PFSK-1 (cell line): Measurements from ENCODE around the gene INO80E.

ENCODE experiments used
- FOXP2 ChIP-seq: optimal IDR thresholded peaks from 2 replicates; pipeline ENCODE3; 2011; ENCODE audit warnings: borderline replicate concordance, control low read depth, inconsistent platforms; ENCODE audit not compliant: insufficient read depth; ENCODE audit errors: extremely low read length, extremely low read depth
- POLR2AphosphoS5 ChIP-seq: IDR thresholded peaks from 2 replicates; pipeline ENCODE4 v1.6.1; 2012; ENCODE audit warnings: low read depth, mild to moderate bottlenecking, control low read depth, low read length, moderate library complexity
- REST ChIP-seq, 2 experiments: IDR thresholded peaks; 2 replicates each; pipeline versions ENCODE4 v1.6.1 to v1.8.0; 2011 to 2012; ENCODE audit warnings: low read depth in 2 of 2, low read length in 2 of 2, control low read depth in 1 of 2, inconsistent platforms in 1 of 2, mild to moderate bottlenecking in 1 of 2, moderate library complexity in 1 of 2; ENCODE audit not compliant: insufficient read depth in 1 of 2
- SIN3A ChIP-seq: IDR thresholded peaks from 2 replicates; pipeline ENCODE4 v1.6.1; 2012; ENCODE audit warnings: mild to moderate bottlenecking, low read length, moderate library complexity, borderline replicate concordance; ENCODE audit not compliant: insufficient read depth
- TAF1 ChIP-seq: IDR thresholded peaks from 2 replicates; pipeline ENCODE4 v1.6.1; 2012; ENCODE audit warnings: low read length, control low read depth, borderline replicate concordance; ENCODE audit not compliant: insufficient read depth

Gene INO80E

GRCh38 chr16:29977063-29977825 is 18.8 kb upstream of the INO80E start:
- TF ChIP-seq TAF1 (no peak), POLR2AphosphoS5 (no peak), FOXP2 (no peak), SIN3A (no peak), REST (IDR thresholded peaks at IDR 0.05; ENCODE audit: insufficient read depth in 1 of 2, low read depth in 2 of 2, low read length in 2 of 2) (no peak)

- TF ChIP-seq REST (IDR thresholded peaks at IDR 0.05; ENCODE audit: insufficient read depth in 1 of 2, low read depth in 2 of 2, low read length in 2 of 2), result no peak
- no peak for TF ChIP-seq FOXP2
- TF ChIP-seq TAF1, result no peak
- TF ChIP-seq SIN3A, result no peak
- no peak for TF ChIP-seq POLR2AphosphoS5
These were observed 18.0 kb upstream of the INO80E start for GRCh38 chr16:29978081-29978480.

- TF ChIP-seq POLR2AphosphoS5, result no peak
These were observed 17.3 kb upstream of the INO80E start for GRCh38 chr16:29978564-29979270.

GRCh38 chr16:29982560-29983419 is 13.3 kb upstream of the INO80E start:
- TF ChIP-seq SIN3A, result no peak
- no peak for TF ChIP-seq FOXP2

- TF ChIP-seq POLR2AphosphoS5, result no peak
- no peak for TF ChIP-seq REST (IDR thresholded peaks at IDR 0.05; ENCODE audit: insufficient read depth in 1 of 2, low read depth in 2 of 2, low read length in 2 of 2)
- TF ChIP-seq SIN3A, result no peak
- TF ChIP-seq FOXP2, result no peak
- TF ChIP-seq TAF1, result no peak
These were observed 12.5 kb upstream of the INO80E start for GRCh38 chr16:29983420-29984136.
